GM18909 (cell line): ENCODE results near the gene ZNF398.
"Not testable (repeated sequence)": the region's sequence is repeated elsewhere in the genome, so short reads cannot be mapped to it uniquely, and the experiment has no call there.

Source experiments
- ATAC-seq: cut with Tn5 transposase; IDR thresholded peaks from one replicate; pipeline ENCODE4 v1.9.1; 2021; ENCODE audit warnings: mild to moderate bottlenecking; ENCODE audit not compliant: unreplicated experiment, poor library complexity

ZNF398 gene

GRCh38 chr7:149223761-149224160 lies 76.5 kb downstream of the ZNF398 start:
- no peak for ATAC-seq

GRCh38 chr7:149224352-149224751 lies 77.1 kb downstream of the ZNF398 start:
- ATAC-seq = no peak

DNA sequence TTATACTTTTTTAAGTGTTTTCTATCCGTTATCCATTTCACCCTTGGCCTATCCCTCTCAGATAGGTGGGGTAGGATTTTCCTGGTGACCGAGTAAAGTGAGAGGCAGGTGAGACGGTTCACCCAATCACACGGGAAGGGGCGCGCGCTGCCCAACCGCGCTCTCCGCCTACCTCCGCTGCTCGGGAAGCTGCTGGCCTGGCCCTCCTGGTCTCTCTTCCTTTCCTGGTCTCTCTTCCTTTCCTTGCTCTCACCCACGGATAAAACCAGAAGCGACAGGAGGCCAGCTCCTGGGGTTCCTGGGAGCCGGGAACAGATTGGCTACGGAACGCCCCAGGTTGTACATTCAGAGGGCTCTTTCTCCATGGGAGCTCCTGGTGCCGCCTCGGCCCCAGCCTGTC lies 77.9 kb downstream of the ZNF398 start:
- ATAC-seq = no peak

GRCh38 chr7:149225656-149226055 lies 78.4 kb downstream of the ZNF398 start:
- ATAC-seq = no peak

DNA sequence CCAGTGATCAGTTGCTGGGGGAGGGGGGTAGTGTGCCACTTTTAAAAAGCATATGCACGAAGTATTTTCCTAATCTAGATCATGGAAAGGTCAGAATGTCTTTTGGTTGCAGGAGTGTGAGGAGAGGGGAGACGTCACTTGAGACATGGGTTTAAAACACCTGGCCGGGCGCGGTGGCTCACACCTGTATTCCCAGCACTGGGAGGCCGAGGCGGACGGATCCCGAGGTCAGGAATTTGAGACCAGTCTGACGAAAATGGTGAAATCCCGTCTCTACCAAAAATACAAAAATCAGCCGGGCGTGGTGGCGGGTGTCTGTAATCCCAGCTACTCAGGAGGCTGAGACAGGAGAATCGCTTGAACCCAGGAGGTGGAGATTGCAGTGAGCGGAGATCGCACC lies 79.1 kb downstream of the ZNF398 start:
- not testable (repeated sequence) for ATAC-seq

DNA sequence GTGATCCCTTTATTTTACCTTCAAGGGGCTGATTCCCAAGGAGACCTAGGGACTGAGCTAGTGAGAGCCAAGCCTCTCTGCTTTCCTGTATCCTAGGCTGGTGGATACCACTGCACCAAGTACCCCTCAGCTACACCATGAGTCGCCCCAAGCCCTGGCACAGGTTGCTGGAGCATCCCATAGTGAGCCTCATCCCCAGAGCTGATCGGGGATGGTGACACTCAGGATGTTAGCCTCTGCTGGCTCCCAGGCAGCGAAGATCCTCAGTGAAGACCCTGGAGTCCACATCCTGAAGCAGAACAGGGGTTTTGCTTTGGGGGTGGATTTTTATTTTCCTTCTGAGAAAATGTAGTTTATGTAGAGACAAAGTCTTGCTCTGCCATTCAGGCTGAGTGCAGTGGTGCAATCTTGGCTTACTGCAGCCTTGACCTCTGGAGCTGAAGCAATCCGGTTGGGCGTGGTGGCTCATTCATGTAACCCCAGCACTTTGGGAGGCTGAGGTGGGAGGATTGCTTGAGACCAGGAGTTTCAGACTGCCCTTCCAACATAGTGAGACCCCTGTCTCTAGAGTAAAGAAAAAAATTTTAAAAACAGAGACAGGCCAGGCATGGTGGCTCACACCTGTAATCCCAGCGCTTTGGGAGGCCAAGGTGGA lies 79.7 kb downstream of the ZNF398 start:
- no peak for ATAC-seq

GRCh38 chr7:149228831-149229471 lies 81.7 kb downstream of the ZNF398 start:
- ATAC-seq = no peak

- ATAC-seq = no peak
These were observed 82.3 kb downstream of the ZNF398 start for GRCh38 chr7:149229526-149229925.

- ATAC-seq = no peak
These were observed 85.1 kb downstream of the ZNF398 start for GRCh38 chr7:149232362-149232761.
